Neuronal stem cell (in vitro differentiated cells): ENCODE results near the gene RPS6KA2.

Source experiments
- DNase-seq: peaks from one replicate; pipeline ENCODE4 v3.0.0-alpha.2; 2013; ENCODE audit warnings: low spot score
- H2AFZ ChIP-seq: one replicate; pipeline ENCODE4 v1.6.1; 2013; ENCODE audit warnings: mild to moderate bottlenecking, low read length, inconsistent platforms
- H2AK5ac ChIP-seq: 2 replicates; pipeline ENCODE4 v1.6.1; 2013; ENCODE audit warnings: low read depth, mild to moderate bottlenecking, inconsistent platforms, low read length, moderate library complexity, mixed read lengths
- H2BK120ac ChIP-seq: 2 replicates; pipeline ENCODE4 v1.6.1; 2013; ENCODE audit warnings: low read depth, mild to moderate bottlenecking, inconsistent platforms, low read length, moderate library complexity, mixed read lengths
- H2BK12ac ChIP-seq: one replicate; pipeline ENCODE4 v1.6.1; 2013; ENCODE audit warnings: low read length, inconsistent platforms
- H2BK15ac ChIP-seq: 2 replicates; pipeline ENCODE4 v1.6.1; 2013; ENCODE audit warnings: mild to moderate bottlenecking, low read length, inconsistent platforms, mixed read lengths
- H2BK5ac ChIP-seq: one replicate; pipeline ENCODE4 v1.6.1; 2013; ENCODE audit warnings: inconsistent platforms, mild to moderate bottlenecking, low read length, moderate library complexity
- H3K14ac ChIP-seq: one replicate; pipeline ENCODE4 v1.6.1; 2013; ENCODE audit warnings: low read length, inconsistent platforms
- H3K18ac ChIP-seq: 2 replicates; pipeline ENCODE4 v1.6.1; 2013; ENCODE audit warnings: low read length, inconsistent platforms
- H3K23ac ChIP-seq: 2 replicates; pipeline ENCODE4 v1.6.1; 2013; ENCODE audit warnings: low read depth, mild to moderate bottlenecking, mixed read lengths, low read length, inconsistent platforms; ENCODE audit not compliant: poor library complexity
- H3K27ac ChIP-seq: replicated peaks from 3 replicates; pipeline ENCODE4 v1.5.1; 2013; ENCODE audit warnings: low read length, inconsistent platforms
- H3K27me3 ChIP-seq, 3 experiments: 2 replicates each; pipeline ENCODE4 v1.6.1; 2013; ENCODE audit warnings: low read length in 3 of 3, mild to moderate bottlenecking in 2 of 3, inconsistent platforms in 1 of 3, low read depth in 1 of 3, mixed read lengths in 1 of 3, moderate library complexity in 1 of 3; ENCODE audit not compliant: control insufficient read depth in 3 of 3, insufficient read depth in 3 of 3
- H3K36me3 ChIP-seq, 2 donors: replicated peaks in 1 of 2; 2 replicates each; pipeline ENCODE4 v1.6.1; 2013; ENCODE audit warnings: low read length in 2 of 2; ENCODE audit not compliant: control insufficient read depth in 2 of 2, insufficient read depth in 2 of 2
- H3K4ac ChIP-seq: 2 replicates; pipeline ENCODE4 v1.6.1; 2013; ENCODE audit warnings: inconsistent platforms, mild to moderate bottlenecking, low read length, moderate library complexity
- H3K4me1 ChIP-seq, 2 donors: 1 replicate in 1 of 2; 2 replicates in 1 of 2; pipeline ENCODE4 v1.6.1; 2013; ENCODE audit warnings: low read length in 2 of 2, low read depth in 1 of 2; ENCODE audit not compliant: control insufficient read depth in 2 of 2, insufficient read depth in 1 of 2
- H3K4me2 ChIP-seq: one replicate; pipeline ENCODE4 v1.6.1; 2013; ENCODE audit warnings: mild to moderate bottlenecking, low read length, inconsistent platforms; ENCODE audit not compliant: insufficient read depth, poor library complexity, severe bottlenecking
- H3K4me3 ChIP-seq, 2 donors: 2 replicates each; pipeline ENCODE4 v1.5.1; 2013; ENCODE audit warnings: low read length in 2 of 2, mild to moderate bottlenecking in 2 of 2, inconsistent platforms in 1 of 2, moderate library complexity in 1 of 2
- H3K79me1 ChIP-seq: one replicate; pipeline ENCODE4 v1.6.1; 2013; ENCODE audit warnings: low read depth, mild to moderate bottlenecking, inconsistent platforms, low read length, moderate library complexity
- H3K9ac ChIP-seq: one replicate; pipeline ENCODE4 v1.6.1; 2013; ENCODE audit warnings: mild to moderate bottlenecking, low read depth, low read length, inconsistent platforms; ENCODE audit not compliant: poor library complexity
- H3K9me3 ChIP-seq, 2 donors: replicated peaks in 1 of 2; 2 replicates each; pipeline versions ENCODE3 to v1.6.1; 2013; ENCODE audit warnings: low read length in 2 of 2, mild to moderate bottlenecking in 2 of 2, inconsistent platforms in 1 of 2, low read depth in 1 of 2, mixed read lengths in 1 of 2, moderate library complexity in 1 of 2; ENCODE audit not compliant: control insufficient read depth in 2 of 2, insufficient read depth in 1 of 2
- H4K8ac ChIP-seq: one replicate; pipeline ENCODE4 v1.6.1; 2013; ENCODE audit warnings: low read depth, mild to moderate bottlenecking, inconsistent platforms, low read length, moderate library complexity
- H4K91ac ChIP-seq: one replicate; pipeline ENCODE4 v1.6.1; 2013; ENCODE audit warnings: low read length, low read depth, mild to moderate bottlenecking, inconsistent platforms; ENCODE audit not compliant: poor library complexity
- WGBS, 2 donors: extraction: QIAGEN DNeasy Blood & Tissue Kit; methylation state at CpG; one replicate each; pipeline ENCODE4 v1.1.7; 2013; ENCODE audit warnings: missing lambda C conversion rate in 2 of 2, mixed read lengths in 1 of 2; ENCODE audit not compliant: insufficient read length in 2 of 2, insufficient replicate concordance in 1 of 2; ENCODE audit errors: extremely low coverage in 2 of 2; 5-methylcytosine and 5-hydroxymethylcytosine counted together

Gene RPS6KA2

GRCh38 chr6:166463359-166464067 lies 163.5 kb downstream of the RPS6KA2 start:
- H3K4me2 ChIP-seq, result no peak overlapping the region
- no peaks in the 10 kb centered on the region for H3K9me3 ChIP-seq

GRCh38 chr6:166462461-166463135 lies 164.5 kb downstream of the RPS6KA2 start:
- Histone ChIP-seq H2BK5ac (no peak overlapping the region), H2BK12ac (no peak overlapping the region), H3K18ac (peak overlapping the region; percentile 75), H3K9ac (peak overlapping the region; percentile 51), H2AFZ (no peak overlapping the region), H2BK15ac (no peak overlapping the region), H3K79me1 (no peaks in the 10 kb centered on the region), H4K8ac (peak overlapping the region; percentile 92), H4K91ac (no peak overlapping the region), H3K27ac (no peak overlapping the region), H2AK5ac (no peak overlapping the region), H3K36me3 (peaks cover 16 to 56% of the 10 kb centered on the region in 2 donors), H2BK120ac (no peak overlapping the region), H3K9me3 (no peaks in the 10 kb centered on the region), H3K23ac (peak overlapping the region; percentile 60), H3K4me1 (no peaks in the 10 kb centered on the region), H3K27me3 (no peaks in the 10 kb centered on the region), H3K4ac (no peak overlapping the region), H3K4me3 (no peak overlapping the region), H3K14ac (no peak overlapping the region), H3K4me2 (no peak overlapping the region)
- WGBS, 2 donors, result no CpG with 5 or more reads among the region's 25 CpGs
- DNase-seq, result no peak

More at GRCh38 chr6:166463359-166464067, 163.5 kb downstream of the RPS6KA2 start:
- Histone ChIP-seq H3K79me1 (no peaks in the 10 kb centered on the region), H3K4me1 (no peaks in the 10 kb centered on the region), H3K18ac (no peak overlapping the region), H3K14ac (no peak overlapping the region), H3K27ac (no peak overlapping the region), H3K36me3 (peaks cover 17 to 61% of the 10 kb centered on the region in 2 donors), H3K4me3 (no peak overlapping the region), H2BK12ac (no peak overlapping the region), H2BK5ac (no peak overlapping the region), H4K8ac (no peak overlapping the region), H3K27me3 (no peaks in the 10 kb centered on the region), H3K9ac (no peak overlapping the region), H3K23ac (no peak overlapping the region), H2BK15ac (no peak overlapping the region), H2AK5ac (no peak overlapping the region), H3K4ac (no peak overlapping the region), H2BK120ac (no peak overlapping the region), H4K91ac (no peak overlapping the region), H2AFZ (no peak overlapping the region)
- DNase-seq, result no peak
- no CpG with 5 or more reads among the region's 23 CpGs for WGBS, 2 donors

- no peak overlapping the region for H3K27ac ChIP-seq
These were observed 165.1 kb downstream of the RPS6KA2 start for GRCh38 chr6:166461821-166462460.

More at GRCh38 chr6:166461821-166462460, 165.1 kb downstream of the RPS6KA2 start:
- Histone ChIP-seq H2BK12ac (no peak overlapping the region), H3K4me1 (no peaks in the 10 kb centered on the region), H3K36me3 (peaks cover 13 to 56% of the 10 kb centered on the region in 2 donors), H3K4me3 (no peak overlapping the region), H3K18ac (no peak overlapping the region), H2AFZ (no peak overlapping the region), H3K4me2 (no peak overlapping the region), H4K8ac (peak overlapping the region; percentile 92), H3K9me3 (no peaks in the 10 kb centered on the region), H2BK15ac (no peak overlapping the region), H3K9ac (peak overlapping the region; percentile 9), H3K79me1 (no peaks in the 10 kb centered on the region), H2BK120ac (no peak overlapping the region), H3K27me3 (no peaks in the 10 kb centered on the region), H2BK5ac (no peak overlapping the region), H4K91ac (no peak overlapping the region), H2AK5ac (no peak overlapping the region), H3K23ac (peak overlapping the region; percentile 60), H3K14ac (no peak overlapping the region), H3K4ac (no peak overlapping the region)
- no CpG with 5 or more reads among the region's 9 CpGs for WGBS, 2 donors
- no peak for DNase-seq
